Measurements from ENCODE around the gene SYT12. TPM values are rescaled to one million over a fixed set of nuclear protein-coding genes. Genes with fewer than 3 reads are reported as not detected.

Gene SYT12
- total RNA-seq, 1 donor: 0.09 TPM

DNA sequence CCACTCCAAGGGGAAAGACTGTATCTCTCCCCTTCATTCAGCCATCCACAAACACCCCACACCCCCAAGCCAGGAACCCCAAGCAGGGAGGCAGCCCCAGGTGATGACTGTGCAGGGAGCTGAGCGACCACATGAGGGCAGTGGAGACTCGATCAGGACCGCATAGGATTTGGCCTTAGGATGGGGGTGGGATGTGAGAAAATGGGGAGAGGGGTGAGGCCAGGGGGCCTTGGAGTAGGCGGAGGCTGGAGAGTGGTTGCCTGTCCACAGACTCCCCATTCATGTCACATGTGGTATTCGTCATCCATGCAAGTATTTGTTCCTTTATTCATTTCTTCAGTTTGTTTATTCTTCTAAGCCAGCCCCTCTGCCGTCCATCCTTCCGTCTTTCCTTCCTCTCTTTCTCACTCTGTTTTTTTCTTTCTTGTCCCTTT lies 31.0 kb downstream of the SYT12 start:
- TF ChIP-seq, protein P1, sequence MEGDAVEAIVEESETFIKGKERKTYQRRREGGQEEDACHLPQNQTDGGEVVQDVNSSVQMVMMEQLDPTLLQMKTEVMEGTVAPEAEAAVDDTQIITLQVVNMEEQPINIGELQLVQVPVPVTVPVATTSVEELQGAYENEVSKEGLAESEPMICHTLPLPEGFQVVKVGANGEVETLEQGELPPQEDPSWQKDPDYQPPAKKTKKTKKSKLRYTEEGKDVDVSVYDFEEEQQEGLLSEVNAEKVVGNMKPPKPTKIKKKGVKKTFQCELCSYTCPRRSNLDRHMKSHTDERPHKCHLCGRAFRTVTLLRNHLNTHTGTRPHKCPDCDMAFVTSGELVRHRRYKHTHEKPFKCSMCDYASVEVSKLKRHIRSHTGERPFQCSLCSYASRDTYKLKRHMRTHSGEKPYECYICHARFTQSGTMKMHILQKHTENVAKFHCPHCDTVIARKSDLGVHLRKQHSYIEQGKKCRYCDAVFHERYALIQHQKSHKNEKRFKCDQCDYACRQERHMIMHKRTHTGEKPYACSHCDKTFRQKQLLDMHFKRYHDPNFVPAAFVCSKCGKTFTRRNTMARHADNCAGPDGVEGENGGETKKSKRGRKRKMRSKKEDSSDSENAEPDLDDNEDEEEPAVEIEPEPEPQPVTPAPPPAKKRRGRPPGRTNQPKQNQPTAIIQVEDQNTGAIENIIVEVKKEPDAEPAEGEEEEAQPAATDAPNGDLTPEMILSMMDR (IDR thresholded peaks at IDR 0.05; ENCODE audit: insufficient read depth, low read length): peak; percentile 86
- H3K4me3 ChIP-seq (ENCODE audit: low read depth, low read length): no peak overlapping the region
- DNase-seq (ENCODE audit: low read depth): peak; percentile 50

DNA sequence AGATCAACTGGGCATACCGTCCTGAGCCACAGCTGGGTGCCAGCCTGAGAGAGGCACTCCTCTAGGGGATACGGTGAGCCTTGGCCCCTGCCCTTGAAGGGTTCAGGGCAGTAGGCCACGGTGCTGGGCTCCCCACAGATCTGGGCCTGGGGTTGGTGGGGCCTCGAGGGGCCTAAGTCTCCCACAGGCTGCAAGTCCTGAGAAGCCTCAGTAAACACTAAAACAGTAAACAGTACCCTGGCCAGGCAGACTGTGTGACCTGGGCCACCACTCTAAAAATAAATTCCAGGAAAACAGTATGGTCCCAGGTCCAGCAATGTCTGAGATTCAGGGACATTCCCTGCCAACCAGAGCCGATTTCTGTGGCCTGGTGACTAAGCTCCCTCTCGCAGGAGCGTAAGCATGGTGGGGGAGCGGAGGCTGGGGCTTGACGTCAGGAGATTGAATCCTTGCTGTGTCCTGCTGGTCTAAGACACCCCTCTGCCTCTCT lies 31.5 kb downstream of the SYT12 start:
- no peak overlapping the region for H3K4me3 ChIP-seq (ENCODE audit: low read depth, low read length)
- peak; percentile 59 for DNase-seq (ENCODE audit: low read depth)
- TF ChIP-seq, protein P1 (IDR thresholded peaks at IDR 0.05; ENCODE audit: insufficient read depth, low read length): no peak

GRCh38 chr11:67054836-67055523 lies 32.0 kb downstream of the SYT12 start:
- H3K4me3 ChIP-seq (ENCODE audit: low read depth, low read length): no peak overlapping the region
- DNase-seq (ENCODE audit: low read depth): peak; percentile 76
- TF ChIP-seq, protein P1 (IDR thresholded peaks at IDR 0.05; ENCODE audit: insufficient read depth, low read length): no peak

DNA sequence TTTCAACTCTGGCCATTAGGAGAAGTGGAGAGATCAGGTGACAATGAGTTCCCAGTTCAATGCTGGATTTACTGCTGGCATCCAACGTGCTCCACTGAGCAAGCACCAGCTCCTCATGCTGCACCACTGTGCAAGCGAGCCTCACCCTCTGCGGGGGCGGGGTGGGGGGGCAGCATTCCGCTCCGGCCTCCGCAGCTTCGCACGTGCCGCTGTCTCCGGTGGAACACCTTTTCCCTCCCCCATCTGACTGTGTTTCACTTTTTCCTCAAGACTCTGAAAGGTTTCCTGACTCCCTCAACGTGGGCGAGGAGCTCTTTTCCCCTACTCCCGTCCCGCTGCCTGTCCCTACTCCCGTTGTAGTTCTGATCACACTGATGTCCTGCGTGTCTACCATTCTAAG lies 32.9 kb downstream of the SYT12 start:
- DNase-seq (ENCODE audit: low read depth): no peak
- H3K4me3 ChIP-seq (ENCODE audit: low read depth, low read length): no peak overlapping the region
- TF ChIP-seq, protein P1 (IDR thresholded peaks at IDR 0.05; ENCODE audit: insufficient read depth, low read length): no peak

GRCh38 chr11:67056267-67057204 lies 33.6 kb downstream of the SYT12 start, which contains the start of gene RHOD:
Gene RHOD (plus strand): TSS chr11:67056847. CDS start chr11:67056903, 56 bp downstream.
- DNase-seq (ENCODE audit: low read depth): no peak
- H3K4me3 ChIP-seq (ENCODE audit: low read depth, low read length): peak within 1 kb of the TSS; percentile 44
- TF ChIP-seq, protein P1 (IDR thresholded peaks at IDR 0.05; ENCODE audit: insufficient read depth, low read length): no peak

- TF ChIP-seq, protein P1 (IDR thresholded peaks at IDR 0.05; ENCODE audit: insufficient read depth, low read length): no peak
- DNase-seq (ENCODE audit: low read depth): no peak
- H3K4me3 ChIP-seq (ENCODE audit: low read depth, low read length): no peak overlapping the region
Measured at GRCh38 chr11:67057205-67057672, 34.3 kb downstream of the SYT12 start.
